Skeletal muscle cell (primary cell): Measurements from ENCODE around the gene TRMT10A.

Experiments used
- DNase-seq: peaks from one replicate; pipeline ENCODE4 v3.0.0-alpha.2; 2010; ENCODE audit warnings: low read depth
- H3K4me3 ChIP-seq: 2 replicates; pipeline ENCODE4 v1.5.1; 2011; ENCODE audit warnings: low read depth, mild to moderate bottlenecking, control low read depth, low read length, moderate library complexity

TRMT10A gene

DNA sequence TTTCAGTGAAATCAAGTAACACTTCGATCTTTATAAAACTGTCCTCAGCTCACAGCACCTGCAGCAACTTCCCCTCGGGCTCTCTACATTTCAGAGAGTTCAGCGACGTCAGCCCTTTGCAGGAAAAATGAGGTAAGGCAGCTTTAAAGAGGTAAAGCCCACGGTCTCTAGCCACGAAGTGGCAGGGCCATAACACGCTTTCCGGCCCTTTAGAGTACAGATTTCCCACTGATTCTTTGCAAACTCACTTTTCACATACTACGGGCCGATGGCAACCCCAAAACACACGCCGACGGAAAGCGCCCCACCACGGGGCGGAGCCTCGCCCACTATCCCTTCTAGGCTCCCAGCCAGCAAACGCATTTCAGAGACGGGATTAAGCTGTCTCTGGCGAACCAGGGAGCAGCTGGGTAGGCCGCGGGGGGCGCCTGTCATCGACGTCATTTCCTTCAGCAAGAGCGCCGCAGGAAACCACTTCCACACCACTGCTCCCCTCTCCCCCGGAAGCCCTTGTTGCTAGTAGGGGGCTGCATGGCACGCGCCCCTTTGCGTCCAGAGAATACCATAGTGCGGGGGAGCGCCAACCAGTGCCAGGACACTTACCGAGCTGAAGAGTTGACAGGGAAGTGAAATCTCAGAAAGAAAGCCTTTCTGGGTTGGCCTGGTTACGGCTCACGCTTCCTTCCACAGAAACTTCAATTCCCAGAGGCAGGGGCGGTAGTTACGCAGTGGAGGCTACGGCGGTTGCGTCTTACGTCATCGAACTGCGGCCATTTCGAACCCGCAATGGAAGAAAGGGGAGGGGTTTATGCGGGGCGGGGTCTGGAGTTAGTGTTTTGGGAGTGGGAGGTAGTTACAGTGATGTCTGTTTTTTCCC, at the start of gene TRMT10A:
TSS of gene TRMT10A (minus strand) at position 730 of the 877 bp plus-strand sequence. CDS start 4,701 bp downstream, outside the sequence.
- H3K4me3 ChIP-seq: peak within 1 kb of the TSS; percentile 68
- DNase-seq: peak; percentile 95

DNA sequence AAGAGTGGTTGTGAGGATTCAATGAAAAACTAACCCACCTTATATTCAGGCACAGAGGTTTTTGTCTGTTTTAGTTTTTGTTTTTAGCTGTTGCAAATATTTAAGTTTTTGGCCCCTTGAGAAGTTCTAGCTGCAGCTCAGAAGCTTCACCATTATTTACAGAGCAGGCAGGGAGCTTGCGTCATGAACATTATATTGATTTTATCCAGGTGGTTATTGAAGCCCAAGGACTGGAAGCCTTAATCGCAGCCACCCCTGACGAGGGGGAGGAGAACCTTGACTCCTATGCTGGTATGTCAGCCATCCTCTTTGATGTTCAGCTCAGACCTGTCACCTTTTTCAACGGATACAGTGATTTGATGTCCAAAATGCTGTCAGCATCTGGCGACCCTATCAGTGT, 48.9 kb upstream of the TRMT10A start:
- no peak overlapping the region for H3K4me3 ChIP-seq
- DNase-seq: no peak

DNA sequence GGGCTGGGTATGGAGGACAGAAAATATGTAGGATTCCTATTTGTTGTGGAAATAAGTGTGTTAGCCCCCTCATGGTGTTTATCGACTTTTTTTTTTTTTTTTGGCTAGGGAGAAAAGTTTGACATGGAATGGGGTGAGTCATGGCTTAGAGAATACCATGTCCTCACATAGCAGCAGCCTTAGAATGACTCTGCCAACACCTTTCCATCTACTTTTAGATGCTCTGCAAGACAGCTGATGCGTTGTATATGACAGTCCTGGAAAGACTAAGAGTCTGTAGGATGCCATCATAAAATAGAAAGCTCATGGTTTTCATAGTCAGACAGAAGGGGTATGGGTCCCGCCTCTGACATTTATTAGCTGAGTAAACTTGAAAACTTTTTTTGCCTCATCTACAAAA, 48.4 kb upstream of the TRMT10A start:
- H3K4me3 ChIP-seq: no peak overlapping the region

DNA sequence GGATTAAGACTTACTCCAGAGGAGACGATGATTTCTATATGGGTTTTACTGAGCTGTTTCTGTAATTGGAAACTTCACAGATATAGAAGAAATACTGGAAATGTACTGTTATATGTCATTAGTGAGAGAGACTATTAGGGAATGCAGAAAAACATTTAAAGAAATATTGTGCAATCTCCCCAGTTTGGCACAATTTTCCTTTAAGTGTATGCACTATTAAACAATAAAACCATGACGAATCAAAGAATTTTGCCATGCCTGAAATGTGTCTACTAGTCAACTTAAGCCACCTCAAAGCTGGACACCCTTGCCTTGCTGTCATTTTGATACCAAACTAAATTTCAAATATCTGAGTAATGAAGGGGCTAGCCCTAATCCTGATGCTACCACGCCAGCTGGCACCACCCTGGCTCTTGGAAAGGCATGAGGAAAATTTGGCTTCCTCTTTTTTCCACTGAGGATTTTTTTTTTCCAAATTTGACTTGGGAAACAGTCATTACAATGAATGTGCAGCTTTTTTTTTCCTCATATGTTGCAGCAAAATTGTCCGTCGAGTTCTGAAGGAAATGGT, 46.9 kb upstream of the TRMT10A start:
- no peak for DNase-seq
- H3K4me3 ChIP-seq: no peak overlapping the region

More for the DNA sequence above, 48.4 kb upstream of the TRMT10A start:
- no peak for DNase-seq

- no peak for DNase-seq
- H3K4me3 ChIP-seq: no peak overlapping the region
Observed at GRCh38 chr4:99608417-99608816, 44.6 kb upstream of the TRMT10A start.

DNA sequence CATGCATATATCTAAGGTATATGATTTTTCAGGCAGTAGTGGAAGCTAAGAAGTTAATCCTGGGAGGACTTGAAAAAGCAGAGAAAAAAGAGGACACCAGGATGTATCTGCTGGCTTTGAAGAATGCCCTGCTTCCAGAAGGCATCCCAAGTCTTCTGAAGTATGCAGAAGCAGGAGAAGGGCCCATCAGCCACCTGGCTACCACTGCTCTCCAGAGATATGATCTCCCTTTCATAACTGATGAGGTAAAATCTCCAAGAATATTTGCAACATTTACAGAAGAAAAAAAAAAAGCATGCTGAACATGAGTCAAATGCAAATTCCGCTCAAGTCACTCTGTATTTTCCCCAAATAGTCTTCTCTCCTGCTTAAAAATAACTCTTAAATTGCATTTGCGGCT, 42.9 kb upstream of the TRMT10A start:
- no peak for DNase-seq
- no peak overlapping the region for H3K4me3 ChIP-seq

DNA sequence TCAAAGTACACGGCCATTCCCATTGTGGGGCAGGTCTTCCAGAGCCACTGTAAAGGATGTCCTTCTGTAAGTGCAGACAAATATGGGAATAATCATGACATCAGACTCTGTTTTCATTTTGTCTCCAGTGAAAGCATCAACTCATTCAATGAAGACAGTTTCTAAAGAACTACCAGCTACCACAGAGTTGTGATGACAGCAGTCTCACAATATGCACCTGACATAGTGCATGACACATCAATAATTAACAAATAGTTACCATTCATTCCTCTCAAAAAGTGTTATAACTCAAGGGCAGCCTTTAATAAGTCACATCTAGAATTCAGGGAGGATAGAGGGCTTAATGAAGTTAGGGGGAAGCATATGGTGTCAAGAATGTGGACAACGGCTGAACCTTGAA, 31.0 kb upstream of the TRMT10A start:
- no peak for DNase-seq
- H3K4me3 ChIP-seq: no peak overlapping the region

DNA sequence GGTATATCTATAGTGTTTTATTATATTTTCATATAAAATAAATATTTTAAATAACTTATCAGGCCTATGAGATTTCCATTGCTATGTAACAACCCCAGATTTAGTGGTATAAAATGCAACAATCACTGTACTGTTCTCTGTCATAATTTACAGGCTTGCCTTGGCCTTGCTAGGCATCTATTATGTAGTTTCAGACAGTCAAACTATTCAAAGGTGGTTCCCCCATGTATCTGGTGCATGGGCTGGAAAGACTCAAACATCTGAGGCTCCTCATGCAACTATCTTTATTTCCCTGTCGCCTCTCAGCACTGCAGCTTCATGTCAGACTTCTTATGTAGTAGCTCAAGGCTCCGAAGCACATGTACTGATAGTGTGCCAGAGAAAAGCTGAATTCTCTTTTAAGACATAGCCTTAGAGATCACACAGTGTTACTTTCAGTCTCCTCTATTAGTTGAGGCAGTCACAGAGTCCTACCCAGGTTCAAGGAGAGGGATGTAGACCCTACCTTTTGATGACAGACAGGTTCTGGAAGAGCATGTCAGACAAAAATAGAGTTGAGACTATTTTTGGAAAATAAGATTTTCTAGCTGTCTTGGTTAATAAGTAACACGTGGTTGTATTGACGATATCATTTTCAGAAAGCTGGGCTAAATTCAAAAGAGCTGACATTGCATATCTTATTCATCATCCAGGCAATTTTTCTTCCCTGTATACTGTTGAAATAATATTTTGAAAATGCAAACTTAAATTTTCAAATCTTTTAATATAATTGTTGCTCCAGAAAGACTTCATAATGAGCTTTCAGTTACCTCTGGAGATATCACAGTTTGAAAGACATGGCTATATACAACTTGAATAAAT, 30.2 kb upstream of the TRMT10A start:
- H3K4me3 ChIP-seq: no peak overlapping the region
- no peak for DNase-seq

GRCh38 chr4:99591757-99592156, 27.9 kb upstream of the TRMT10A start:
- DNase-seq: no peak
- no peak overlapping the region for H3K4me3 ChIP-seq

- DNase-seq: no peak
- H3K4me3 ChIP-seq: no peak overlapping the region
Observed at GRCh38 chr4:99587803-99588202, 24.0 kb upstream of the TRMT10A start.

- DNase-seq: no peak
- no peak overlapping the region for H3K4me3 ChIP-seq
Observed at GRCh38 chr4:99587309-99587708, 23.5 kb upstream of the TRMT10A start.

GRCh38 chr4:99586797-99587196, 23.0 kb upstream of the TRMT10A start:
- DNase-seq: no peak

DNA sequence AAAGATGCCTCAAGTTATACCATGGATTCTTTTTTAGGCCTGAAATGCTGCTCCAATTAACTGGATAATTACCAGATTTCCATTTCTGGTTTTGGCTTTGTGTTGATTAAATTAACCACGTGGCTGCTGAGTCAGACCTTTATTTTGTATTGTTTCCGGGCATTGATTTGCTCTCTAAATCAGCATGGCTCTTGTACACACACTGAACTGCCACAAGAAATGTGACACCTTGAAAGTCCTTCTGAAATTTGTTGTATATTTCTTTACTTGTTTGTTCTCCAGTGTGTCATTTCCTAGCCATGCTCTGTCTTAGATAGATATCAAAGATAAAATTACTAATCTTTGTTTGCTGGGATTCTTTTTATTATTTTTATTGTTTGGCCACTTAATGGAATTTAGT, 22.5 kb upstream of the TRMT10A start:
- no peak overlapping the region for H3K4me3 ChIP-seq
- DNase-seq: no peak

More at GRCh38 chr4:99586797-99587196, 23.0 kb upstream of the TRMT10A start:
- H3K4me3 ChIP-seq: no peak overlapping the region

DNA sequence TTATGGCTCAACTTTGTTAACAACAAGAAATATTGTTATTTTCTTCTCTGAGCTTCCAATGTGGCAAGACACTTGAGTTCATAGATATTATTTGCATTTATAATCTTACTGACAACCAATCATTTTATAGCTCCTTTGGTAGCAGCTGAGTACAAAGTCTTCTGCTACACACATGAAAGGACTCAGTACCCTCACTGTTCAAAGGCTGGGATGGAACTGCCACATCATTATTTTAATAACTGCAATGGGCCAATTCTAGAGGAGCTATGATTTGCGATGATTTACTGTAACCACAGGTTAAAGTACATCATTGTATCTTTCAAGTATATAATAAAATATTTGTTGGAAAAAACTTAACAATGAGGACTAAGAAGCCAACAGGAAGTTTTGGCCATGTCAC, 21.7 kb upstream of the TRMT10A start:
- no peak overlapping the region for H3K4me3 ChIP-seq
- DNase-seq: no peak

DNA sequence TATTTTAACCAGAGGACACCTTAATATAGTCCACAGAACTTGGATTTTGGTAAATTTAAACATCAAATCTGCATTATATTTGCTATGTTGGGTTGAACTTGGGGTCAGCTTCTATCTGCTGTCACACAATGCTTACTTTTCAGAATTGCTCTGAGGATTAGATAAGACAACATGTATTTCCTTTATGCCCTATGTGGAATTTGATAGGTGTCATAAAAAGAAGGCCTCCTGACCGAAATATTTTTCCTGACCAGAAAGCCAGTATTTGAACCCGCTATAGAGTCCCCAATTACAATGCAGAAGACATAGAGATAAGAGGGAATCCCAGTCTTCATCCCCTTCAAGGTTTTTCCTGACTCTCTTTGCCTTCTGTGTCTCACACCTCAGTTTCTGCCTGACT, 14.9 kb upstream of the TRMT10A start:
- no peak overlapping the region for H3K4me3 ChIP-seq
- DNase-seq: no peak

DNA sequence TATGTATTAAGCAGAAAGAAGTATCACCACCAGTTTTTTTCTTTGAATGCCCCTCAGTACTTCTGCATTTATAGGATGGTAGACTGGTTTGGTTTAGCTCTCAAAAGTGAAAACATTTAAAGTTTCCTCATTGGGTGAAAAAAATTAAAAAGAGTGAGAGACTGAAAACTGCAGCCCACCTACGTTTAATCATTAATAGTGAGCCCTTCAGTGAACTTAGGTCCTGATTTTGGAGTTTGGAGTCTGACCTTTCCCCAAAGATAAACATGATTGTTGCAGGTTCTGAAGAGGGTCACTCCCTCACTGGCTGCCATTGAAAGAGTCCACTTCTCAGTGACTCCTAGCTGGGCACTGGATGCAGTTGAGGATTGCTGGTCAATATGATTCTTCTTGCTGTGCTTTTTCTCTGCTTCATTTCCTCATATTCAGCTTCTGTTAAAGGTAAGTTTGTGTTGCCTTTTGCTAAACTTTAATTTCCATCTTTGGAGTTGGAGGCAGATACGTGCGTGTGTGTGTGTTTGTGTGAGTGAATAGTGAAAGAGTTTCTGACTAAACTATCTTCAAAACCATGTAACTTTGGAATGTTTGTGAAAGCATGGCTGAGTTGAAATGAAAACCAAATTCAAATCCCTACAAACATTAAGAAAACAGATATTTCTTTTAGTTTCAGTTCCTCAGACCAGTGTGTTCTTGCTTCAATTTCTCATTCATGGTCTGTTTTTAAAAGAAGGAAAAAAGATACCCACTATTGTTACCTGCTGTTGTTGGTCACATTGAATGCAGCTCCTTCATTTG, 10.9 kb upstream of the TRMT10A start, which contains the start of gene MTTP:
TSS of gene MTTP (plus strand) at position 295 of the 795 bp plus-strand sequence. CDS start at position 381, 86 bp downstream.
- no peak for DNase-seq
- H3K4me3 ChIP-seq: no peak within 1 kb of the TSS

DNA sequence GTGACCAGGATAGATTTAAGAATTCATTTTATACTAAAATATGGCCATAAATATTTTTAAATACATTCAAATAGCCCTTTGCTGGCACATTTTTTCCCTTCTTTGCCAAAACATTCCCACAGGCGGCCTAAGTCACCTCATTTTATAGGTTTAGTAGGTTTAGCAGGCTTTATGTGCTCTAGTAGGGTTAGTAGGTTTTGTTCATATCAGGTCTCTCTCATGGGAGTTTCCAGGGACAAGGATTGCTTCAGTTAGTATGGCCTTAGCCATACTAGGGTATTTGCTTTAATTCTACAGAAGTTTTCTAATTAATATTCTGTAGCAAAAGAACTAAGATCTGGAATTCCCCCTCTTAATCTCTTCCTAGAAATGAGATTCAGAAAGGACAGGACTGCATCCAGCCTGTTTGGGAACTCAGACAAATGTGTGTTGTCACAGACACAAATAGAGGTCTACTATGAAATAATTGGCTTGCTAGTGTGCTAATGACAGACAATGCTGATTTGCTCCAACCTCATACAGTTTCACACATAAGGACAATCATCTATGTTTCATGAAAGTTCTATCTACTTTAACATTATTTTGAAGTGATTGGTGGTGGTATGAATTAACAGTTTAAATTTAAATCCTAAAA, 10.0 kb upstream of the TRMT10A start:
- no peak overlapping the region for H3K4me3 ChIP-seq
- DNase-seq: no peak

DNA sequence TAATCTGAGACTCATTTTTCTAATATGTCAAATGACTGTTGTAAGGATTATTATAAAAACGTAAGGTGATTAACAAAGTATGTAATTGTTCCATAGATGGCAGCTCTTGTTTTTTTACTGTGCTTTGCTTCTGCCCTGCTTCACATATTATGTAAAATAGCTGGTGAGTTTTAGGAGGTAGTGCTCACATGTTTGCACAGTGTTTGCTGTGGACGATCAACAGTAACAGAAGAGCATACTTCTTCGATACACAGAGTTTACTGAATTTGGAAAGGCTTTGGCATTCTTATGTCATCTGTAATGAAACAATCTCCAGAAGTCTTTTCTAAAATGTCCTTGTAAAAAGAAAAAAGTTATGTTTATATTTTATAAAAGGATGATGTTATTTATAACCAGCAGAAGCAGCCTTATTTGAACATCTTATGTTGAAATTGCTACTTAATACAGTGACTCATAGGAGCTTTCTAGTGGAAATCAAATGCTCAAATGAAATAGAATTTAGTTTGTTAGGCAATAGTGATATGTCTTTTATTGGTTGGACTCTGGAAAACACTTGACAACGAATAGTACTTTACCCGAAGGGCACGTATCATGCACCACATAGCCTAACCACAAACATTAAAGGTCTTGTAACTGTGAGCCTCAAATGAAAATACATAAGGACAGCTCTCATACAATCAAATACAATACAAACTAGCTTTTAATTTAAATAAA, 8.8 kb upstream of the TRMT10A start:
- H3K4me3 ChIP-seq: no peak overlapping the region
- no peak for DNase-seq
